RKO (cell line): ENCODE results near the gene RPSA.
"Not testable (repeated sequence)": the region's sequence is repeated elsewhere in the genome, so short reads cannot be mapped to it uniquely, and the experiment has no call there.

Source experiments
- DNase-seq: peaks from one replicate; pipeline ENCODE4 v3.0.0-alpha.2; 2016; ENCODE audit warnings: low spot score

RPSA gene

GRCh38 chr3:39419742-39420315 is 13.3 kb downstream of the RPSA start:
- no peak for DNase-seq

- no peak for DNase-seq
Observed at GRCh38 chr3:39420543-39420942, 14.0 kb downstream of the RPSA start.

- DNase-seq = no peak
Observed at GRCh38 chr3:39423436-39423970, 17.0 kb downstream of the RPSA start.

- no peak for DNase-seq
Observed at GRCh38 chr3:39426312-39426711, 19.8 kb downstream of the RPSA start.

- no peak for DNase-seq
Observed at GRCh38 chr3:39427506-39427905, 21.0 kb downstream of the RPSA start.

GRCh38 chr3:39428745-39429201 is 22.3 kb downstream of the RPSA start:
- no peak for DNase-seq

GRCh38 chr3:39429466-39429865 is 22.9 kb downstream of the RPSA start:
- no peak for DNase-seq

GRCh38 chr3:39432342-39432741 is 25.8 kb downstream of the RPSA start:
- DNase-seq = no peak

GRCh38 chr3:39433642-39434041 is 27.1 kb downstream of the RPSA start:
- DNase-seq = no peak

- no peak for DNase-seq
Observed at GRCh38 chr3:39434574-39434973, 28.1 kb downstream of the RPSA start.

GRCh38 chr3:39435006-39435748 is 28.7 kb downstream of the RPSA start:
- DNase-seq = no peak

GRCh38 chr3:39438880-39439279 is 32.4 kb downstream of the RPSA start:
- no peak for DNase-seq

GRCh38 chr3:39440316-39440715 is 33.8 kb downstream of the RPSA start:
- DNase-seq = no peak

GRCh38 chr3:39443530-39443929 is 37.0 kb downstream of the RPSA start:
- DNase-seq = no peak

- no peak for DNase-seq
Observed at GRCh38 chr3:39445927-39446326, 39.4 kb downstream of the RPSA start.

- no peak for DNase-seq
Observed at GRCh38 chr3:39446444-39446843, 39.9 kb downstream of the RPSA start.

- peak; percentile 82 for DNase-seq
Observed at GRCh38 chr3:39447637-39448483, 41.3 kb downstream of the RPSA start.

GRCh38 chr3:39448506-39449233 is 42.1 kb downstream of the RPSA start:
- DNase-seq = no peak

- DNase-seq = no peak
Observed at GRCh38 chr3:39449796-39450195, 43.3 kb downstream of the RPSA start.

GRCh38 chr3:39453134-39453533 is 46.6 kb downstream of the RPSA start:
- DNase-seq = no peak

GRCh38 chr3:39453872-39454271 is 47.4 kb downstream of the RPSA start:
- DNase-seq = not testable (repeated sequence)
